Measurements from ENCODE around the gene ENPEP.

DNA sequence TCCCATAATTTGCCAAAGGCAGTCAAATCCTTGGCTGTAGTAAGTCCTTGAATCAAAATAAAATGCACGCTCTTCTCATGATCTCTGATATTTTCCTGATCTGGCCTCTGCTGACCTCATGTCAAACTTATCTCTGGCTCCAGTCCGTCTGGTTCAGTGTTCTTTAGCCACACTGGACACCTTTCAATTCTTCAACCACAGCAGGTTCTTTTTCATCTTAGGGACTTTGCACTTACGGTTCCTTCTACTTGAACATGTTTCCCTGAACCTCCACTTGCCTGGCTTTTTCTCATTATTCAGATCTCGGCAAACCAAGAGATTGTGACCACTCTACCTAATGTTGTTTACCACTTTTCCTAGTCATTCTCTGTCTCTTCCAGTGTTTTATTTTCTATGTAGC, 10.3 kb downstream of the ENPEP start:
- TF ChIP-seq POLR2A (IDR thresholded peaks at IDR 0.05; ENCODE audit: low read depth, low read length) (no peak), POLR2AphosphoS5 (IDR thresholded peaks at IDR 0.05; ENCODE audit: low read depth, low read length) (no peak)

Measured in GM12892 (cell line).